RWPE1 (cell line): Measurements from ENCODE around the gene SAMD8.
"Not testable (repeated sequence)": the region's sequence is repeated elsewhere in the genome, so short reads cannot be mapped to it uniquely, and the experiment has no call there.

Experiments
- CTCF ChIA-PET: fragments of 350-600 bp; sonication (Branson Sonifier 250); formaldehyde crosslinking; extraction: SDS; loops from one replicate; lab custom pipeline; 2021; lab: Yijun Ruan, JAX
- POLR2A ChIA-PET: fragments of 400-600 bp; formaldehyde crosslinking; extraction: SDS; loops from one replicate; lab custom pipeline; 2020; ENCODE audit warnings: antibody characterized with exemption; ENCODE audit not compliant: low non-redundant PET; lab: Yijun Ruan, JAX
- DNase-seq: peaks from one replicate; pipeline ENCODE4 v3.0.0; 2012; ENCODE audit warnings: low spot score
- H3K27ac ChIP-seq: fragments of 450-650 bp; 2 replicates; pipeline ENCODE4 v1.5.1; 2017
- CTCF ChIP-seq: fragments of 450-650 bp; conservative IDR thresholded peaks from 2 replicates; pipeline ENCODE4 v1.5.1; 2017; ENCODE audit warnings: low read depth, mild to moderate bottlenecking

SAMD8 gene

GRCh38 chr10:75109459-75109778 lies 2.0 kb upstream of the SAMD8 start:
- POLR2A ChIA-PET: no interaction called here

GRCh38 chr10:75110006-75110632 lies 1.3 kb upstream of the SAMD8 start:
- TF ChIP-seq CTCF: no peak
- H3K27ac ChIP-seq: peak overlapping the region; percentile 98
- POLR2A ChIA-PET: no interaction called here

More at GRCh38 chr10:75109459-75109778, 2.0 kb upstream of the SAMD8 start:
- DNase-seq: no peak
- no peak overlapping the region for H3K27ac ChIP-seq
- CTCF ChIA-PET: interaction anchor here (1.4 kb wide), 1 partner anchor 11 kb away, joined by 3 read pairs; no protein-coding TSS in a partner anchor
- TF ChIP-seq CTCF: no peak

GRCh38 chr10:75111907-75112679 lies 637 bp downstream of the SAMD8 start:
- peak; percentile 78 for DNase-seq
- CTCF ChIA-PET: interaction anchor here (1.0 kb wide), 1 partner anchor 123 kb away, joined by 5 read pairs; the partner anchor contains the start of gene COMTD1
- H3K27ac ChIP-seq: peak overlapping the region; percentile 98
- POLR2A ChIA-PET: interaction anchor here (0.7 kb wide), 1 partner anchor 32 kb away, joined by 3 read pairs; no protein-coding TSS in a partner anchor
- TF ChIP-seq CTCF: no peak

More at GRCh38 chr10:75110006-75110632, 1.3 kb upstream of the SAMD8 start:
- CTCF ChIA-PET: interaction anchor here (1.4 kb wide), 1 partner anchor 12 kb away, joined by 3 read pairs; no protein-coding TSS in a partner anchor
- no peak for DNase-seq

- ChIA-PET CTCF (interaction anchor here (0.6 kb wide), 1 partner anchor 469 kb away, joined by 3 read pairs; no protein-coding TSS in a partner anchor), POLR2A (no interaction called here)
- TF ChIP-seq CTCF: no peak
- no peak for DNase-seq
- no peak overlapping the region for H3K27ac ChIP-seq
These were observed 3.7 kb downstream of the SAMD8 start for GRCh38 chr10:75115137-75115536.

GRCh38 chr10:75116941-75117775 lies 5.7 kb downstream of the SAMD8 start:
- H3K27ac ChIP-seq: peak overlapping the region; percentile 42
- POLR2A ChIA-PET, DNase-seq: not testable (repeated sequence)
- CTCF ChIA-PET: interaction anchor here (0.5 kb wide), 1 partner anchor 71 kb away, joined by 3 read pairs; no protein-coding TSS in a partner anchor

- CTCF ChIA-PET: no interaction called here
- no peak for TF ChIP-seq CTCF
- POLR2A ChIA-PET: no interaction called here
- 0 out of 2 replicates have a peak overlapping the region, but pooled peaks have one; percentile 32 for H3K27ac ChIP-seq
- DNase-seq: no peak
These were observed 6.5 kb downstream of the SAMD8 start for GRCh38 chr10:75117995-75118394.

DNA sequence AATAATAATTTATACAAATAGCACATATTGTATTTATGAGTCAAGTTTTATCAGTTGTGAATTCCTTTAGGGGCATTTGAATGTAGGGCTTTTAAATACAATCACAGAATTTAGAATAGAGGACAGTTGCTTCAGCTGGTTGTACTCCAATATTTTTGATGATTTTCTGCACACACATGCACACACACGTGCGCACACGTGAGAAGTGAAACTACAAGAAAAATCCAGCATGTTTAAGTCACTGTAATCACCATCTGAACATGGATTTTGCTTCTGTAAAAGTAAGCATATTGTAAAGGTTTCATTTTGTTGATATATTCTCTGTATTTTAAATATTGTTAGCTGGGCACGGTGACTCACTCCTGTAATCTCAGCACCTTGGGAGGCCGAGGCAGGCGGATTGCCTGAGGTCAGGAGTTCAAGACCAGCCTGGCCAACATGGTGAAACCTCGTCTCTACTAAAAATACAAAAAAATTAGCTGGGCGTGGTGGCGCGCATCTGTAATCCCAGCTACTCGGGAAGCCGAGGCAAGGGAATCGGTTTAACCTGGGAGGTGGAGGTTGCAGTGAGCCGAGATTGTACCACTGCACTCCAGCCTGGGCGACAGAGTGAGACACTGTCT lies 8.1 kb downstream of the SAMD8 start:
- POLR2A ChIA-PET, DNase-seq: not testable (repeated sequence)
- CTCF ChIA-PET: interaction anchor here (0.6 to 1.0 kb wide), 3 partner anchors 20 to 150 kb away, joined by 3 read pairs; no protein-coding TSS in a partner anchor

More for the DNA sequence above, 8.1 kb downstream of the SAMD8 start:
- H3K27ac ChIP-seq: 0 out of 2 replicates have a peak overlapping the region, but pooled peaks have one; percentile 23
